Retinal pigment epithelial cell (primary cell): ENCODE results near the gene PLAC8L1.
"Not testable (repeated sequence)": the region's sequence is repeated elsewhere in the genome, so short reads cannot be mapped to it uniquely, and the experiment has no call there.

Experiments
- DNase-seq: peaks from one replicate; pipeline ENCODE4 v3.0.0-alpha.2; 2010; ENCODE audit warnings: low read depth
- H3K4me3 ChIP-seq: 2 replicates; pipeline ENCODE4 v1.5.1; 2011; ENCODE audit warnings: mild to moderate bottlenecking, low read length, control low read depth, moderate library complexity
- TF ChIP-seq, protein P1 (sequence below): conservative IDR thresholded peaks from 2 replicates; pipeline ENCODE4 v1.5.1; 2011; ENCODE audit warnings: low read depth, low read length, control low read depth, inconsistent platforms

PLAC8L1 gene

DNA sequence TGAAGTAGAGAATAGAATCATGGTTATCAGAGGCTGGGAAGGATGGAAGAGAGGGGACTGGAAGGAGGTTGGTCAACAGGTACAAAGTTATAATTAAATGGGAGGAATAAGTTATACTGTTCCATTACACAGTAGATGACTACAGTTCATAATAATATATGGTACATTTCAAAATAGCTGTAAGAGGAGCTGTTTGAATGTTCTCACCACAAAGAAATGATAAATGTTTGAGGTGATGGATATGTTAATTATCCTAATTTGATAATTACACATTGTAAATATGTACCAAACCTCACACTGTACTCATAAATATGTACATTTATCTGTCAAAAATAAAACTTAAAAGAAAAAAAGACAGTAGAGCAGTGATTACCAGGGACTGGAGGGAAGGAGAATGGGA, 12.9 kb upstream of the PLAC8L1 start:
- TF ChIP-seq, protein P1, sequence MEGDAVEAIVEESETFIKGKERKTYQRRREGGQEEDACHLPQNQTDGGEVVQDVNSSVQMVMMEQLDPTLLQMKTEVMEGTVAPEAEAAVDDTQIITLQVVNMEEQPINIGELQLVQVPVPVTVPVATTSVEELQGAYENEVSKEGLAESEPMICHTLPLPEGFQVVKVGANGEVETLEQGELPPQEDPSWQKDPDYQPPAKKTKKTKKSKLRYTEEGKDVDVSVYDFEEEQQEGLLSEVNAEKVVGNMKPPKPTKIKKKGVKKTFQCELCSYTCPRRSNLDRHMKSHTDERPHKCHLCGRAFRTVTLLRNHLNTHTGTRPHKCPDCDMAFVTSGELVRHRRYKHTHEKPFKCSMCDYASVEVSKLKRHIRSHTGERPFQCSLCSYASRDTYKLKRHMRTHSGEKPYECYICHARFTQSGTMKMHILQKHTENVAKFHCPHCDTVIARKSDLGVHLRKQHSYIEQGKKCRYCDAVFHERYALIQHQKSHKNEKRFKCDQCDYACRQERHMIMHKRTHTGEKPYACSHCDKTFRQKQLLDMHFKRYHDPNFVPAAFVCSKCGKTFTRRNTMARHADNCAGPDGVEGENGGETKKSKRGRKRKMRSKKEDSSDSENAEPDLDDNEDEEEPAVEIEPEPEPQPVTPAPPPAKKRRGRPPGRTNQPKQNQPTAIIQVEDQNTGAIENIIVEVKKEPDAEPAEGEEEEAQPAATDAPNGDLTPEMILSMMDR: no peak
- no peak overlapping the region for H3K4me3 ChIP-seq
- no peak for DNase-seq

DNA sequence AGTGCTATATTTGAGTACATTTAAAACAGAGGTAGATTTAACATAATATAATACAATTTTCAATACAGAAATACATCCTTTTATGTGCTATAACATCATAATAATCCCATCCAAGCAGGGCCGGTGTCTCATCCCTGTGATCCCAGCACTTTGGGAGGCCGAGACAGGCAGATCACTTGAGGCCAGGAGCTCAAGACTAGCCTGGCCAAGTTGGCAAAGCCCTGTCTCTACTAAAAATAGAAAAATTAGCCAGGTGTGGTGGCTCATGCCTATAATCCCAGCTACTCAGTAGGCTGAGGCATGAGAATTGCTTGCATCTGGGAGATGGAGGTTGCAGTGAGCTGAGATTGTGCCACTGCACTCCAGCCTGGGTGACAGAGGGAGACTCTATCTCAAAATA, 11.8 kb upstream of the PLAC8L1 start:
- H3K4me3 ChIP-seq, DNase-seq: not testable (repeated sequence)

GRCh38 chr5:146116361-146116760, 11.0 kb upstream of the PLAC8L1 start:
- TF ChIP-seq, protein P1: no peak
- no peak overlapping the region for H3K4me3 ChIP-seq
- DNase-seq: no peak

DNA sequence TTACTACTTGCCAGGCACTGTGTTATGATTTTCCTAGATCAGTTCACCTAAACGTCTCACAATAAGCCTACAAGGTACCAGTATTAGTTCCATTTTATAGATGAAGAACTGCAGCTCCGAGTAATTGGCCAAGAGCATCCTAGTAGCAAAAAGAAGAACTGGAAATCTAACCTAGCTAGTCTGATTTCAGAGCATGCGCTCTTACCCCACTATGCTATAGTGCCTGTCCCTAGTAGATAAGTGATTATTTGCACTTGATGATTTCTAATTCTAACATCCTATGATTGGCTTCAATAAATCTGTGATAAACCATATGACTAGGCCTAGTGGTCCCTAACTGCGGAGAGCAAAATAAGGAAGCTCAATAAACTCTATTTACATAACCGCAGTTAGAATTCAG, 7.1 kb upstream of the PLAC8L1 start:
- DNase-seq: no peak
- TF ChIP-seq, protein P1: no peak
- no peak overlapping the region for H3K4me3 ChIP-seq

DNA sequence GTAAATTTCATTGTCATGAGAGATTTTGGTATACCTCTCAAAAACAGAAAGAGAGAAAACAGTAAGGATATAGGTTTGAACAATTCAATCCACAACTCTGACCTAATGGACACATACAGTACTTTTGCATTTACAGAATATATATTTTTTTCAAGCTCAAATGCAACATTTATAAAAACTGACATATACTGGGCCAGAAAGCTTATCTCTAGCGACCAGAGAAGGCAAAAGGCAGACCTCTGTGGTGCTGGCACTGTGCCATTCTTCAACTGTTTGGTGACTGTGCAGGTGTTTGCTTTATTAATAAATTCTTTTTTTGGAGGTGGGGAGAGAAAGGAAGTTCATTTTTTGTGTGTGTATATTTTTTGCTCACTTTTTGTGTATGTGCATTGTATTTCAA, 6.0 kb upstream of the PLAC8L1 start:
- H3K4me3 ChIP-seq: no peak overlapping the region
- TF ChIP-seq, protein P1: no peak
- no peak for DNase-seq

- no peak overlapping the region for H3K4me3 ChIP-seq
- DNase-seq: peak; percentile 66
- TF ChIP-seq, protein P1: no peak
Measured at GRCh38 chr5:146109379-146109778, 4.0 kb upstream of the PLAC8L1 start.

GRCh38 chr5:146108870-146109269, 3.5 kb upstream of the PLAC8L1 start:
- not testable (repeated sequence) for DNase-seq, H3K4me3 ChIP-seq

DNA sequence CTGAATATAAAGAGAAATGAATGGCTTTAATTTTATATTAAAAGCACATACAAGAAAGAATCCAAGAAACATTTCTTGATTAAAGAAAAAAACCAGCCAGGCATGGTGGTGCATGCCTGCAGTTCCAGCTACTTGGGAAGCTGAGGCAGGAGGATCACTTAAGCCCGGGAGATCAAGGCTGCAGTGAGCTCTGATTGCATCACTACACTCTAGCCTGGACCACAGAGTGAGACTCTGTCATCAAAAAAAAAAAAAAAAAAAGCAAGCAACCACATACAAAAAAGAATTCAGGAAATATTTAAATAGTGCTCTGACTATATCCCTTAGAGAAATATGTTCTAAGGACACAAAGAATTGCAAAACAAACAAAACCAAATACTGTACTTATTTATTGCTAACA, 2.5 kb upstream of the PLAC8L1 start:
- no peak overlapping the region for H3K4me3 ChIP-seq
- TF ChIP-seq, protein P1: no peak
- DNase-seq: no peak
